ENCODE measurements around the gene PAXX.
A peak's percentile ranks its signal among the peaks of the same experiment; 100 is the strongest.

The PAXX gene

GRCh38 chr9:136995362-136995761 lies 3.1 kb downstream of the PAXX start:
- Histone ChIP-seq H3K27ac (replicated peaks) (no peak overlapping the region), H3K4me3 (replicated peaks; ENCODE audit: insufficient read depth, low read length) (no peak overlapping the region), H3K27me3 (ENCODE audit: insufficient read depth, poor library complexity, severe bottlenecking) (no peaks in the 10 kb centered on the region)
- TF ChIP-seq REST (IDR thresholded peaks at IDR 0.05; ENCODE audit: insufficient replicate concordance, low read depth) (no peak), POLR2AphosphoS5 (IDR thresholded peaks at IDR 0.05; ENCODE audit: low read depth) (no peak), CTCF (IDR thresholded peaks at IDR 0.05; ENCODE audit: insufficient read depth, low read length) (no peak)
- DNase-seq (ENCODE audit: low read depth in 1 of 2, low spot score in 1 of 2), result no peak

DNA sequence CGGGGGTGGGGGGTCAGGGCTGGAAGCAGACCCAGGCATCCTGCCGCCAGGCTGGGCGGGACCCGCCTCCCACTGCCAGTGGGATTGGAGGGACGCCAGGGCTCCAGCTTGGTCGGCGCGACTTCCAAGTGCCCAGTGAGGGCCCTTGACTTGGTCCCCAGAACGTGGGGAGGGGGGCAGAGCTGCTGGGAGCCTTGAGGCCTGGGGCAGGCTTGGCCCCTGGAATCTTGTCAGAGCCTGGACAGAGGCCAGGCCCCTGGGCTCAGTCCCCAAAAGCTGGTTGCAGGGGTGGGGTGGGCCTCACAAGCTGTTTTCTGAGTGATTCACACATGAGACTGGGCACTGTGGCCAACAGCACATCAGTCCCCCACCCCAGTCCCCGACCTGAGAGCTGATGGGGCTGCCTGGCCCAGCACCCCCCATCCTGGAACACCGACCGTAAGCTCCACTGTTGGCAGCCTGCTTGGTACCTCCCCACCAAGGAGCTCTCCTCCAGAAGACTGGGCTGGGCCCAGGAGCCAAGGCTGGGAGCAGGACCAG lies 3.6 kb downstream of the PAXX start:
- no peaks in the 10 kb centered on the region for H3K27me3 ChIP-seq (ENCODE audit: insufficient read depth, poor library complexity, severe bottlenecking)
- TF ChIP-seq REST (IDR thresholded peaks at IDR 0.05; ENCODE audit: insufficient replicate concordance, low read depth) (no peak), POLR2AphosphoS5 (IDR thresholded peaks at IDR 0.05; ENCODE audit: low read depth) (no peak), CTCF (IDR thresholded peaks at IDR 0.05; ENCODE audit: insufficient read depth, low read length) (no peak), SPI1 (IDR thresholded peaks at IDR 0.05; ENCODE audit: borderline replicate concordance, low read depth) (no peak), GABPA (IDR thresholded peaks at IDR 0.05; ENCODE audit: low read depth) (no peak)
- no peak overlapping the region for H3K27ac ChIP-seq (replicated peaks)
- no peak overlapping the region for H3K4me3 ChIP-seq (replicated peaks; ENCODE audit: insufficient read depth, low read length)
- DNase-seq (ENCODE audit: low read depth in 1 of 2, low spot score in 1 of 2), result no peak

DNA sequence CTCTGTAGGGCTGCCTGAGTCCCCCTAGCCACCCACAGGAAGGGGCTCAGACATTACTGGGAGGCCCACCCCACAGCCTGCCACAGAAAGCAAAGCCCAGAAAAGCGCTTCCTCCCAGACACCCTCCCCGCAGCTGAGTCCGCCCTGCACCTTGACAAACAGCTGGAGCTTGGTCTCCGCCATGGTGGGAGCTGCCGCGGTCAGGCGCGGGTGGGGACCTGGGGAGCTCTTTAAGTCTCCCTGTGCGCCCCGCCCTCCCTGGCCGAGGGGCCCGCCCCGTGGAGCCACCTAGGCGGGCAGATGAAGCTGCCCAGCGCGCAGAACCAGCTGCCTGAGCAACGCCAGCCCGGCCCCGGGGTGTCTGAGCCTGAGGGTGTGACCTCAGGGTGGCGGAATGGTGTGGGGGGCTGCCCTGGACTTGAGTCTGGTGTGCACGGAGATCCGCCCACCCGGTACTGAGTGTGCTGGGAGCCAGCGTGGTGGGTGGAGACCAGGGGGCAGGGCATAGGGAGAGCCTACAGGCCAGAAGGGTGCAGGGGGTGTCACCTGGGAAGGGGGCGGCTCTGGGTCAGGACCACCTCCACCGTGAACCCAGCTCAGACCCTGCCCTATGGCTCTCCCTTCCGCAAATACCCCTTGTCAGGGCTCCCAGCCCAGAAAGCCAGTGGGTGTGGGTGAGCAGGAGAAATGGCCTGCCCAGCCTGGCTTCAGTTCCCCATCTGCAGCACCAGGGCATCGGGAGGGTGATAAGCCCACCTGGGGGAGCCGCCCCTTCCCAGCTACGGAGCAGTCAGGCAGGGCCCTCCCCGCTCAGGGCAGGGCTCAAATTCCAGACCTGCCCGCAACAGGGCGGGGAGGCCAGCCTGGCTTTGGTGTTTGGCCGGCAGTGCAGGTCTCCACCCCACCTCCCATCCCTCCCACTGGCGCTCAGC lies 4.4 kb downstream of the PAXX start, which contains the start of gene CLIC3:
Gene CLIC3 (minus strand): TSS at position 208 of the 932 bp plus-strand sequence. CDS start 25 bp downstream, at position 183.
- H3K4me3 ChIP-seq (replicated peaks; ENCODE audit: insufficient read depth, low read length), result no peak within 1 kb of the TSS
- no peak within 1 kb of the TSS for H3K27ac ChIP-seq (replicated peaks)
- no peak; the same call in 1 of the 2 replicates for TF ChIP-seq SPI1 (IDR thresholded peaks at IDR 0.05; ENCODE audit: borderline replicate concordance, low read depth)
- no peak for TF ChIP-seq REST (IDR thresholded peaks at IDR 0.05; ENCODE audit: insufficient replicate concordance, low read depth)
- no peak for TF ChIP-seq GABPA (IDR thresholded peaks at IDR 0.05; ENCODE audit: low read depth)
- TF ChIP-seq CTCF (IDR thresholded peaks at IDR 0.05; ENCODE audit: insufficient read depth, low read length), result no peak
- no peak; the same call in 1 of the 2 replicates for TF ChIP-seq POLR2AphosphoS5 (IDR thresholded peaks at IDR 0.05; ENCODE audit: low read depth)
- no peaks in the 10 kb centered on the region for H3K27me3 ChIP-seq (ENCODE audit: insufficient read depth, poor library complexity, severe bottlenecking)
- peak; percentile 19 to 60 for DNase-seq (ENCODE audit: low read depth in 1 of 2, low spot score in 1 of 2)

Data from HL-60 (cell line).